ENCODE measurements around the gene C3orf62. TPM values are rescaled to one million over a fixed set of nuclear protein-coding genes. Genes with fewer than 3 reads are reported as not detected.

Gene C3orf62
- total RNA-seq, 1 donor from 2014 or later, result 3.6 TPM

Other genes with a start within 250 kb of the C3orf62 start
- 135 and 218 TPM in 2 replicates for gene IMPDH2, start 247.8 kb downstream of the C3orf62 start, total RNA-seq
- 55.3 and 94.3 TPM in 2 replicates for gene QRICH1, start 183.2 kb downstream of the C3orf62 start, total RNA-seq
- 316 and 381 TPM in 2 replicates for gene QARS1, start 172.5 kb downstream of the C3orf62 start, total RNA-seq
- 39.2 and 68.0 TPM in 2 replicates for gene USP19, start 156.4 kb downstream of the C3orf62 start, total RNA-seq
- gene LAMB2, start 144.2 kb downstream of the C3orf62 start, total RNA-seq, result 262 and 645 TPM in 2 replicates
- gene CCDC71, start 110.9 kb downstream of the C3orf62 start, total RNA-seq, result 15.1 and 28.7 TPM in 2 replicates
- 20.1 and 26.6 TPM in 2 replicates for gene KLHDC8B, start 105.6 kb downstream of the C3orf62 start, total RNA-seq
- 6.9 and 38.7 TPM in 2 replicates for gene USP4, start 62.8 kb upstream of the C3orf62 start, total RNA-seq
- gene GPX1, start 81.1 kb upstream of the C3orf62 start, total RNA-seq, result 288 and 368 TPM in 2 replicates
- 525 and 698 TPM in 2 replicates for gene RHOA, start 134.7 kb upstream of the C3orf62 start, total RNA-seq
- 14.8 and 32.6 TPM in 2 replicates for gene TCTA, start 135.2 kb upstream of the C3orf62 start, total RNA-seq
- 0.52 and 0.85 TPM in 2 replicates for gene AMT, start 145.2 kb upstream of the C3orf62 start, total RNA-seq
- gene NICN1, start 152.1 kb upstream of the C3orf62 start, total RNA-seq, result 0.87 and 10.2 TPM in 2 replicates
- 37.9 and 87.8 TPM in 2 replicates for gene DAG1, start 193.0 kb upstream of the C3orf62 start, total RNA-seq

All from renal cortical epithelial cell (primary cell).